Stimulated activated CD8-positive, alpha-beta memory T cell treated with anti-CD3 and anti-CD28 coated beads, Interleukin-15, amount 100 ng/mL, for 48 hours (primary cell): Measurements from ENCODE around the gene ANKRD20A1.
"Not testable (repeated sequence)": the region's sequence is repeated elsewhere in the genome, so short reads cannot be mapped to it uniquely, and the experiment has no call there.

Source experiments
- DNase-seq, 2 donors: peaks; one replicate each; pipeline ENCODE4 v3.0.0-alpha.2; 2020; ENCODE audit warnings: low read depth in 2 of 2

The ANKRD20A1 gene

DNA sequence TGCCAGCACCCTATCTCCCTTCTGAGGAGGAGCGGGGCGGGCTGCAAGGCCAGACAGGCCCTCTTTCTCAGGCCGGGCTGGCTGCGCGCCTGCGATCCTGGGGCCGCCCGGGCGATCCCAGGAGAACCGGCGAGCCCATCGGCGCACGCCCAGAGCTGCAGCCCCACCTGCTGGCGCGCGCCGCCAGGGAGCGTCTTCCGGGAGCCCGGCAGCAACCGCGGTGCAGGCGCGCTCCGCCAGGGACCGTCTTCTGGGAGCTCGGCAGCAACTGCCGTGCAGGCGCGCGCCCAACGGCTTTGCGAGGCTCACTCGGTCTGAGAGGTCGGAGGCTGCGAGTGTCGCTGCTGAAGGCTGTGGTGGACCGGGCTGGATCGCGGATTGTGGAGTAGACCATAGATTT, at the start of gene ANKRD20A1:
Gene ANKRD20A1 (plus strand): TSS at position 61 of the 400 bp plus-strand sequence. CDS start 496 bp downstream, outside the sequence.
- not testable (repeated sequence) for DNase-seq

DNA sequence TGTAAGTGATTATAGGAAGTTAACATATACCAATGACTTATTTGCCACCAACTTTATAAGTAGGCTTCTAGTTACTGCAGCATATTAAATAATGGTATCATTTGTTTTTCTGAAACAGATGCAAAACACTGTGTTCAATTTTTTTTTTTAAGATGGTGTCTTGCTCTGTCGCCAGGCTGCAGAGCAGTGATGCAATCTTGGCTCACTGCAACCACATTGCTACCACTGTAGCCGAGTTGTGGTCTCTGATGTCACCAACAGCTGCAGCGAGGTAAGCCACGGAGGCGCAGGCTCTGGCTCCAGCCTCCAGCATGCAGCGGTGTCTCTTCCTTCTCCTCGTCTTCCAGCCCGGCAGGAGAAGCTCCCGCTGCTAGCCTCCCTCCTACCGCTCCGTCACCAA, 26.6 kb upstream of the ANKRD20A1 start:
- peak; percentile 6 to 20 for DNase-seq
